PC-9 (cell line): Measurements from ENCODE around the gene MAPRE3. TPM values are rescaled to one million over a fixed set of nuclear protein-coding genes. Genes with fewer than 3 reads are reported as not detected.

Source experiments
- BruUV-seq: library from RNA; stranded (reverse); fragments of 400-500 nt; replicated peaks from 2 replicates; lab custom pipeline; 2021; lab: Mats Ljungman, UMichigan
- CTCF ChIA-PET: fragments of 300-600 bp; sonication (Branson Sonifier 250); formaldehyde crosslinking; loops from one replicate; lab custom pipeline; 2022; ENCODE audit warnings: antibody characterized with exemption; lab: Charles Lee
- POLR2A ChIA-PET: fragments of 300-600 bp; sonication (Branson Sonifier 250); formaldehyde crosslinking; loops from one replicate; lab custom pipeline; 2022; ENCODE audit warnings: antibody characterized with exemption; ENCODE audit not compliant: unreplicated experiment; lab: Charles Lee
- DNase-seq, 2 experiments: peaks; one replicate each; pipeline versions ENCODE4 v3.0.0 to v3.0.0-alpha.2; 2015 to 2022; ENCODE audit warnings: mixed read lengths in 1 of 2
- H2AFZ ChIP-seq: fragments of 200-600 bp; sonication (generic); 2 replicates; pipeline ENCODE4 v1.8.1; 2017; ENCODE audit warnings: antibody characterized with exemption
- H3F3A ChIP-seq: fragments of 200-600 bp; sonication (generic); 2 replicates; pipeline ENCODE4 v1.8.1; 2017; ENCODE audit warnings: antibody characterized with exemption, mild to moderate bottlenecking, low read depth; ENCODE audit not compliant: insufficient read depth
- H3K27ac ChIP-seq: fragments of 200-600 bp; sonication (generic); 2 replicates; pipeline ENCODE4 v1.6.1; 2016; ENCODE audit warnings: mixed run types
- H3K27me3 ChIP-seq: fragments of 200-600 bp; sonication (generic); 2 replicates; pipeline ENCODE4 v1.6.1; 2016; ENCODE audit warnings: low read depth, mixed run types; ENCODE audit not compliant: insufficient read depth
- H3K36me3 ChIP-seq: fragments of 200-600 bp; sonication (generic); 2 replicates; pipeline ENCODE4 v1.6.1; 2016; ENCODE audit warnings: low read depth, mixed run types
- H3K4me1 ChIP-seq: fragments of 200-600 bp; sonication (generic); replicated peaks from 2 replicates; pipeline ENCODE4 v1.6.1; 2016; ENCODE audit warnings: mixed run types; ENCODE audit not compliant: insufficient read depth
- H3K4me2 ChIP-seq: fragments of 200-600 bp; sonication (generic); 2 replicates; pipeline ENCODE4 v1.6.1; 2017; ENCODE audit warnings: mixed run types
- H3K4me3 ChIP-seq: fragments of 200-600 bp; sonication (generic); 2 replicates; pipeline ENCODE4 v1.6.1; 2016; ENCODE audit warnings: mixed run types
- H3K79me2 ChIP-seq: fragments of 200-600 bp; sonication (generic); 2 replicates; pipeline ENCODE4 v1.6.1; 2017; ENCODE audit warnings: low read depth, mixed run types
- H3K9me2 ChIP-seq: fragments of 200-600 bp; sonication (generic); 2 replicates; pipeline ENCODE4 v1.8.1; 2017; ENCODE audit warnings: mild to moderate bottlenecking; ENCODE audit not compliant: insufficient read depth
- H3K9me3 ChIP-seq: fragments of 200-600 bp; sonication (generic); 2 replicates; pipeline ENCODE4 v1.8.1; 2016; ENCODE audit warnings: low read depth; ENCODE audit not compliant: insufficient read depth
- H4K20me1 ChIP-seq: fragments of 200-600 bp; sonication (generic); 2 replicates; pipeline ENCODE4 v1.8.1; 2017; ENCODE audit not compliant: insufficient read depth
- CTCF ChIP-seq: fragments of 200-600 bp; sonication (generic); conservative IDR thresholded peaks from 2 replicates; pipeline ENCODE4 v1.6.1; 2017; ENCODE audit warnings: mixed run types, antibody characterized with exemption, mild to moderate bottlenecking, moderate library complexity
- EZH2 ChIP-seq: fragments of 200-600 bp; sonication (generic); IDR thresholded peaks from 2 replicates; pipeline ENCODE4 v1.8.0; 2017; ENCODE audit warnings: antibody characterized with exemption, low read depth
- intact Hi-C: fragments of 100-400 bp; cut with micrococcal nuclease; formaldehyde crosslinking; loops from one replicate; pipeline ENCODE4 v1.10.0; 2022; ENCODE audit not compliant: unreplicated experiment
- total RNA-seq: library from RNA; stranded (reverse); gene quantifications from 2 replicates; pipeline ENCODE4 v1.2.3, GENCODE V29; 2021

Gene MAPRE3
- total RNA-seq, 1 experiment from 2014 or later = 25.2 TPM

- DNase-seq = no peak
- POLR2A ChIA-PET = no interaction called here
- no peaks in the 10 kb centered on the region for H3K9me3 ChIP-seq
- intact Hi-C loops = loop anchor here (5.0 kb wide), 1 partner anchor 72 kb away; no protein-coding TSS in a partner anchor
- no peaks in the 10 kb centered on the region for H3F3A ChIP-seq
- no TSS peak for BruUV-seq
- no peak for TF ChIP-seq EZH2
- TF ChIP-seq CTCF = no peak
- no peak overlapping the region for H3K4me2 ChIP-seq
- no peaks in the 10 kb centered on the region for H3K4me1 ChIP-seq
- no peaks in the 10 kb centered on the region for H4K20me1 ChIP-seq
- H3K79me2 ChIP-seq = no peaks in the 10 kb centered on the region
- H3K9me2 ChIP-seq = no peaks in the 10 kb centered on the region
- no peak overlapping the region for H3K27ac ChIP-seq
- CTCF ChIA-PET = no interaction called here
- no peak overlapping the region for H3K4me3 ChIP-seq
- H2AFZ ChIP-seq = no peak overlapping the region
- no peaks in the 10 kb centered on the region for H3K36me3 ChIP-seq
- peaks cover 20% of the 10 kb centered on the region; the same call in 1 of the 2 replicates for H3K27me3 ChIP-seq
These were observed 45.7 kb upstream of the MAPRE3 start for GRCh38 chr2:26924731-26925099.

DNA sequence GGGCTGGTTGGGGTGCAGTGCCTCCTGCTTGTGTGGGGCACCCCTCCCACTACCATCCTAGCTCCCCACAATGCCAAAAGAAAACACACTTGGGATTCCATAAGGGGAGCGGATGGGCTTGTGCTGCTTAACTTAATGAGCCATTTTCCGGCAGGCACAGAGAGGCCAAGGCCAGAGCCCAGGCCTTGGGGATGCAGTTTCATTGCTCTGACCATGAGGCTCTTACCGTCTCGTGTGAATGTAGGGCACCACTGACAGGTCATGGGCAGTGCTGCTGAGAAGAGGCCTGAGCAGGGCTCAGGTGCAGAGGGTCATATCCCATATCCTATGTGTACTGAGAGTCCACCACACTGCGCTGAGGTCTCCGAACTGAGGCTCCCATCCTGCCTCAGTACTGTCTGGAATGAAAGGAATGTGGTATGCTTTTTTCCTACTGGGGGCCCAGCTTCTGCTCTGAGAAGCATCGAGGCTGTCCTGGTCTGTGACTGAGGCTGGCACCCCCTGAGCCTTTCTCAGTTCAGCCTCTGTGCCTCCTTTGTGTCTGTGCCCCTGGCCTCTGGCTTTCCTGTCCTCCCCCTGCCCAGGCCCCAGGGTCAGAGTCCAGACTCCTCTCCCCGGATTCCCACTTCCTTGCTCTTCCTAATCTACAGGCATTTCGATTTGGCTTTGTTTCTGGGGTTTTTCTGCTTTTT, 45.2 kb upstream of the MAPRE3 start:
- intact Hi-C loops = loop anchor here (5.0 kb wide), 1 partner anchor 73 kb away; no protein-coding TSS in a partner anchor
- Histone ChIP-seq H3K27me3 (peaks cover 24% of the 10 kb centered on the region), H2AFZ (no peak overlapping the region), H3K79me2 (no peaks in the 10 kb centered on the region), H3K27ac (no peak overlapping the region), H3K4me3 (no peak overlapping the region), H3F3A (no peaks in the 10 kb centered on the region), H4K20me1 (no peaks in the 10 kb centered on the region), H3K36me3 (no peaks in the 10 kb centered on the region), H3K9me3 (no peaks in the 10 kb centered on the region), H3K4me1 (no peaks in the 10 kb centered on the region), H3K4me2 (no peak overlapping the region), H3K9me2 (no peaks in the 10 kb centered on the region)
- TF ChIP-seq CTCF (no peak), EZH2 (no peak)
- POLR2A ChIA-PET = no interaction called here
- CTCF ChIA-PET = no interaction called here
- DNase-seq = no peak
- BruUV-seq = no TSS peak

DNA sequence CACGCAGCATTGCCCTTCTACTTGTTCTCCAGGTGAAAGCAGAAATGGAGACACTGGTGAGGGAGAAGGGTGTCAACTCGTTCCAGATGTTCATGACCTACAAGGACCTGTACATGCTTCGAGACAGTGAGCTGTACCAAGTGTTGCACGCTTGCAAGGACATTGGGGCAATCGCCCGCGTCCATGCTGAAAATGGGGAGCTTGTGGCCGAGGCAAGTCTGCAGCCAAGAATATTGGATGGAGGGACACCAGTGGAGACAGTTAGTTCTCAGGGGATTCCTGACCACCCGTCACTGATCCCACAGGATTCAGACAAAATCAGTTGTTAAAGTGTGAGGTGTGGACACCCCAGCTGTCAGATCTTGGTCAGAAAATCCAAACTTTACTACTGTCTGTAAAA, 43.2 kb upstream of the MAPRE3 start:
- Histone ChIP-seq H2AFZ (no peak overlapping the region), H3K4me3 (no peak overlapping the region), H3K79me2 (no peaks in the 10 kb centered on the region), H3K27me3 (peaks cover 24% of the 10 kb centered on the region), H3K9me2 (no peaks in the 10 kb centered on the region), H3F3A (0 out of 2 replicates have a peak, but pooled peaks cover under 1% of the 10 kb centered on the region), H4K20me1 (no peaks in the 10 kb centered on the region), H3K9me3 (no peaks in the 10 kb centered on the region), H3K4me1 (no peaks in the 10 kb centered on the region), H3K4me2 (no peak overlapping the region), H3K27ac (no peak overlapping the region), H3K36me3 (no peaks in the 10 kb centered on the region)
- CTCF ChIA-PET = no interaction called here
- POLR2A ChIA-PET = no interaction called here
- no TSS peak for BruUV-seq
- intact Hi-C loops = loop anchor here (5.0 kb wide), 1 partner anchor 75 kb away; no protein-coding TSS in a partner anchor
- no peak for TF ChIP-seq EZH2
- DNase-seq = no peak
